K562 (cell line): ENCODE data around the gene MEGF11. TPM values are rescaled to one million over a fixed set of nuclear protein-coding genes. Genes with fewer than 3 reads are reported as not detected.

Source experiments
- ATAC-seq: fragments of 200-7000 bp; cut with Tn5 transposase; 3 replicates; pipeline ENCODE4 v1.9.1; 2020; ENCODE audit warnings: moderate library complexity
- BruUV-seq: library from RNA; stranded (reverse); fragments of 400-500 nt; replicated peaks from 2 replicates; lab custom pipeline; 2021; lab: Mats Ljungman, UMichigan
- CTCF ChIA-PET: fragments of 300-600 bp; formaldehyde crosslinking; extraction: SDS; loops from one replicate; lab custom pipeline; 2021; ENCODE audit warnings: low intra/inter-chr PET ratio; lab: Yijun Ruan, JAX
- POLR2A ChIA-PET: fragments of 300-600, 350-650 bp; sonication (Branson Sonifier 250); formaldehyde crosslinking; extraction: SDS; loops from one replicate; lab custom pipeline; 2021; ENCODE audit warnings: antibody characterized with exemption, inconsistent platforms; lab: Yijun Ruan, JAX
- DNase-seq, 4 experiments: peaks; one replicate each; pipeline versions ENCODE4 v3.0.0 to v3.0.0-alpha.2; 2011 to 2018; ENCODE audit warnings: low spot score in 3 of 4, mixed read lengths in 3 of 4; ENCODE audit errors: extremely low read depth in 1 of 4
- FAIRE-seq: peaks from 2 replicates; lab custom pipeline; 2011; peaks lifted over from hg19 to GRCh38; lab: Jason Lieb, UNC
- H2AFZ ChIP-seq: 2 replicates; pipeline ENCODE4 v1.6.0; 2011; ENCODE audit warnings: low read depth, low read length, control low read depth, inconsistent platforms
- H3K27ac ChIP-seq: fragments of 200-600 bp; 3 replicates; pipeline ENCODE4 v1.8.0; 2011; ENCODE audit warnings: low read depth, mild to moderate bottlenecking, control low read depth, inconsistent platforms, low read length, moderate library complexity, mixed read lengths; ENCODE audit errors: extremely low read depth
- H3K27me3 ChIP-seq, 2 experiments: fragments of 300-600 bp in 1 of 2; 2 replicates in 1 of 2; 3 replicates in 1 of 2; pipeline versions ENCODE4 v1.6.0 to v1.8.0; 2011; ENCODE audit warnings: inconsistent platforms in 2 of 2, low read length in 2 of 2, mild to moderate bottlenecking in 1 of 2, mixed read lengths in 1 of 2, moderate library complexity in 1 of 2; ENCODE audit not compliant: control insufficient read depth in 2 of 2, insufficient read depth in 2 of 2
- H3K36me3 ChIP-seq: fragments of 300-600 bp; 3 replicates; pipeline ENCODE4 v1.8.0; 2011; ENCODE audit warnings: mild to moderate bottlenecking, low read length, inconsistent platforms; ENCODE audit not compliant: control insufficient read depth, insufficient read depth
- H3K4me1 ChIP-seq, 2 experiments: fragments of 200-600 bp in 1 of 2; replicated peaks in 1 of 2; 2 replicates in 1 of 2; 3 replicates in 1 of 2; pipeline versions ENCODE4 v1.5.1 to v1.8.0; 2011; ENCODE audit warnings: inconsistent platforms in 2 of 2, low read length in 2 of 2, mild to moderate bottlenecking in 1 of 2, mixed read lengths in 1 of 2, moderate library complexity in 1 of 2; ENCODE audit not compliant: control insufficient read depth in 2 of 2, insufficient read depth in 2 of 2
- H3K4me2 ChIP-seq: 2 replicates; pipeline ENCODE4 v1.6.1; 2011; ENCODE audit warnings: low read length, control low read depth, inconsistent platforms, mixed read lengths; ENCODE audit not compliant: insufficient read depth
- H3K4me3 ChIP-seq: fragments of 200-600 bp; sonication (generic), shearing (Covaris generic); 2 replicates; pipeline ENCODE4 v1.5.1; 2016; ENCODE audit warnings: control low read depth, inconsistent platforms
- H3K79me2 ChIP-seq: fragments of 200-600 bp; 3 replicates; pipeline ENCODE4 v1.8.0; 2011; ENCODE audit warnings: low read length, inconsistent platforms; ENCODE audit not compliant: control insufficient read depth, insufficient read depth
- H3K9ac ChIP-seq, 2 experiments: 2 replicates each; pipeline versions ENCODE4 v1.6.0 to v1.6.1; 2011; ENCODE audit warnings: low read depth in 2 of 2, low read length in 2 of 2, control low read depth in 1 of 2, inconsistent platforms in 1 of 2, mild to moderate bottlenecking in 1 of 2, mixed read lengths in 1 of 2; ENCODE audit not compliant: insufficient read depth in 1 of 2
- H3K9me1 ChIP-seq: one replicate; pipeline ENCODE4 v1.6.0; 2011; ENCODE audit warnings: inconsistent platforms, mild to moderate bottlenecking, low read length, moderate library complexity; ENCODE audit not compliant: control insufficient read depth, insufficient read depth
- H3K9me3 ChIP-seq: replicated peaks from 2 replicates; pipeline ENCODE4 v1.5.1; 2011; ENCODE audit warnings: low read depth, low read length, inconsistent platforms; ENCODE audit not compliant: control insufficient read depth, insufficient read depth
- H4K20me1 ChIP-seq: replicated peaks from 2 replicates; pipeline ENCODE4 v1.6.1; 2011; ENCODE audit warnings: low read length, inconsistent platforms, mixed read lengths; ENCODE audit not compliant: control insufficient read depth, insufficient read depth
- CTCF ChIP-seq, 3 experiments: IDR thresholded peaks in 2 of 3; conservative IDR thresholded peaks in 1 of 3; 2 replicates each; pipeline ENCODE4 v1.5.1; 2011 to 2012; ENCODE audit warnings: low read length in 3 of 3, mild to moderate bottlenecking in 3 of 3, control low read depth in 2 of 3, improper control_type of control experiment in 1 of 3, inconsistent platforms in 1 of 3, low read depth in 1 of 3, mixed read lengths in 1 of 3, moderate library complexity in 1 of 3; ENCODE audit not compliant: insufficient read depth in 2 of 3
- REST ChIP-seq, 2 experiments: fragments of 450-650 bp; formaldehyde crosslinking in 1 of 2; IDR thresholded peaks; 2 replicates each; pipeline versions ENCODE4 v1.4.0 to v1.6.1; 2014 to 2020; ENCODE audit warnings: mild to moderate bottlenecking in 2 of 2, borderline replicate concordance in 1 of 2, low read depth in 1 of 2
- SAFB2 ChIP-seq: fragments of 200-400 bp; formaldehyde crosslinking; IDR thresholded peaks from 2 replicates; pipeline ENCODE4 v1.6.1; 2018; ENCODE audit warnings: borderline replicate concordance, low read length, low read depth, moderate library complexity; ENCODE audit not compliant: severe bottlenecking
- TCF3 ChIP-seq: sonication (generic); formaldehyde crosslinking; IDR thresholded peaks from 2 replicates; pipeline ENCODE4 v1.4.0; 2020; ENCODE audit warnings: mild to moderate bottlenecking, missing genetic modification reagents
- U2AF1 ChIP-seq: fragments of 200-400 bp; formaldehyde crosslinking; optimal IDR thresholded peaks from 2 replicates; pipeline ENCODE3; 2017; ENCODE audit warnings: mild to moderate bottlenecking, low read depth, low read length, moderate library complexity
- XRCC3 ChIP-seq: fragments of 450-650 bp; IDR thresholded peaks from 2 replicates; pipeline ENCODE4 v1.6.1; 2017; ENCODE audit warnings: mild to moderate bottlenecking, moderate library complexity
- ZNF766 ChIP-seq: fragments of 200-800 bp; sonication (Bioruptor generic); conservative IDR thresholded peaks from 2 replicates; pipeline ENCODE4 v1.6.1; 2016; ENCODE audit warnings: missing genetic modification characterization, missing compliant biosample characterization
- WGBS: fragments of 100-300 bp; shearing (Covaris generic); methylation state at CpG from one replicate; pipeline ENCODE4 v1.1.6; 2016; ENCODE audit warnings: low coverage, mixed read lengths; ENCODE audit not compliant: insufficient coverage; ENCODE audit errors: missing lambda C conversion rate; 5-methylcytosine and 5-hydroxymethylcytosine counted together
- in situ Hi-C: fragments of 300-500 bp; cut with MboI; formaldehyde crosslinking; loops from 4 replicates; pipeline ENCODE4 v1.15.0; 2018; ENCODE audit warnings: inconsistent platforms, mixed read lengths
- intact Hi-C: fragments of 100-400 bp; cut with micrococcal nuclease; formaldehyde crosslinking; loops from 2 replicates; pipeline ENCODE4 v1.14.2; 2022
- polyA plus RNA-seq, 8 experiments: library from polyadenylated mRNA; depleted of rRNA in 4 of 8; stranded (reverse) in 5 of 8; unstranded in 3 of 8; fragments of >200 nt; fragmentation: Nextera tagmentation in 2 of 8; fragmentation: Illumina TruSeq in 1 of 8; extraction: Ambion mirVana in 2 of 8; extraction: Trizol in 1 of 8; gene quantifications; 2 replicates each; pipeline versions ENCODE4 v1.2.1 to v1.2.3, GENCODE V29; 2011 to 2014; ENCODE audit warnings: inconsistent platforms in 1 of 8, missing spikeins in 1 of 8
- total RNA-seq, 7 experiments: library from RNA; depleted of rRNA in 6 of 7; stranded (reverse); fragments of >200 nt in 6 of 7; fragmentation: Illumina TruSeq in 2 of 7; extraction: Trizol in 2 of 7; gene quantifications; 2 replicates each; pipeline versions ENCODE4 v1.2.1 to v1.2.3, GENCODE V29; 2011 to 2021; ENCODE audit warnings: low replicate concordance in 1 of 7
- TF ChIP-seq, protein P1 (sequence below): fragments of 200-800 bp; sonication (Bioruptor generic); IDR thresholded peaks from 2 replicates; pipeline ENCODE4 v1.6.1; 2017; ENCODE audit warnings: missing genetic modification characterization, missing compliant biosample characterization

The MEGF11 gene
- total and polyA plus RNA-seq, 9 of the 15 experiments (the other 6 are each of a cell fraction or from before 2014, with no cell fraction given), result 0.06 to 0.23 (median 0.20) TPM; not detected in 6

DNA sequence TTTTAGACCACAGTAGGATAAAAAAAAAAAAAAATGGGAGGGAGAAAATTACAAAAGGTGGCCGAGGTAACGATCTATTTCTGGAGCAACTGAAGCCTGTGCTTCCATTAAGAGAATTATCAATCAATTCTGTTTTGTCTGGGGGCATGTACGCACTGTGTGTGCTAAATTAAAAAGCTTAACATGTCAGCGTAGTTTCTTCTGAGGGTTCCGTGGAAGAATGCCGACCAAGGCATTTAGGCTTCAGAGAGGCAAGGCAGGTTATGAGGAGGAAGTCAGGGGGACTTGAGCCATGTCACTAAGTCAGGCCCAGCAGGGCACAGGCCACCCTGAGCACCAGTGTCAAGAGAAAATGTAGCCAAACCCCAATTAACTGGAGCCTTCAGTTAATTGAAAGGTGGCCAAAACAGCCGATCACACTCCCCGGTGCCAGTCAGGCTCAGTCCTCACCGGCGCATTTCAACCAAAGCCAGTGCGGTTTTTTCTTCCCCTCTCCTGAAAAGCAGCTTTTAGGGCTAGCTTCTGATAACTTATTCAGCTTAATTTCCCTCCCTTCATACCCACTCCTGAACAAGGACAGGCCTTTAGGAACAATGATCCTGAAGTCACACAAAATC, 113.9 kb downstream of the MEGF11 start:
- Histone ChIP-seq H3K27ac (no peak overlapping the region), H3K4me3 (no peak overlapping the region), H3K9ac (no peak overlapping the region), H4K20me1 (peaks cover 10% of the 10 kb centered on the region; the same call in 1 of the 2 replicates), H3K79me2 (no peaks in the 10 kb centered on the region), H2AFZ (no peak overlapping the region), H3K27me3 (peaks cover 33 to 83% of the 10 kb centered on the region in 2 experiments; a peak in 4 of 5 replicates), H3K4me1 (no peaks in the 10 kb centered on the region), H3K36me3 (no peaks in the 10 kb centered on the region), H3K9me3 (no peaks in the 10 kb centered on the region), H3K4me2 (no peak overlapping the region), H3K9me1 (no peaks in the 10 kb centered on the region)
- CTCF ChIA-PET, result no interaction called here
- intact Hi-C loops (no loop called here), in situ Hi-C loops (no loop called here)
- WGBS, result under 1% methylated on average over 11 of the region's 11 CpGs
- no peak for FAIRE-seq
- POLR2A ChIA-PET, result interaction anchor here (0.6 to 1.1 kb wide), 2 partner anchors 11 to 12 kb away, joined by 3 read pairs; no protein-coding TSS in a partner anchor
- ATAC-seq, result no peak
- no peak for DNase-seq
- no TSS peak for BruUV-seq
- TF ChIP-seq REST (IDR thresholded peaks at IDR 0.05; ENCODE audit: borderline replicate concordance) (no peak), REST (CRISPR knock-in tag; IDR thresholded peaks at IDR 0.05; ENCODE audit: low read depth) (no peak), TCF3 (no peak), U2AF1 (no peak), ZNF766 (CRISPR knock-in tag) (no peak), CTCF (IDR thresholded peaks at IDR 0.05 in 2 of 3, conservative IDR thresholded peaks at IDR 0.05 in 1 of 3; ENCODE audit: insufficient read depth in 2 of 3, low read depth in 1 of 3, low read length in 3 of 3) (no peak), XRCC3 (no peak), SAFB2 (no peak)
- TF ChIP-seq, protein P1, sequence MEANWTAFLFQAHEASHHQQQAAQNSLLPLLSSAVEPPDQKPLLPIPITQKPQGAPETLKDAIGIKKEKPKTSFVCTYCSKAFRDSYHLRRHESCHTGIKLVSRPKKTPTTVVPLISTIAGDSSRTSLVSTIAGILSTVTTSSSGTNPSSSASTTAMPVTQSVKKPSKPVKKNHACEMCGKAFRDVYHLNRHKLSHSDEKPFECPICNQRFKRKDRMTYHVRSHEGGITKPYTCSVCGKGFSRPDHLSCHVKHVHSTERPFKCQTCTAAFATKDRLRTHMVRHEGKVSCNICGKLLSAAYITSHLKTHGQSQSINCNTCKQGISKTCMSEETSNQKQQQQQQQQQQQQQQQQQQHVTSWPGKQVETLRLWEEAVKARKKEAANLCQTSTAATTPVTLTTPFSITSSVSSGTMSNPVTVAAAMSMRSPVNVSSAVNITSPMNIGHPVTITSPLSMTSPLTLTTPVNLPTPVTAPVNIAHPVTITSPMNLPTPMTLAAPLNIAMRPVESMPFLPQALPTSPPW (CRISPR knock-in tag), result no peak
